Activated naive CD4-positive, alpha-beta T cell treated with anti-CD3 and anti-CD28 coated beads, Interleukin-2, amount 50 U/mL, for 72 hours (primary cell): ENCODE results near the gene FLT4. TPM values are rescaled to one million over a fixed set of nuclear protein-coding genes. Genes with fewer than 3 reads are reported as not detected.

Experiments used
- ATAC-seq, 2 donors: fragments of 150-1000 bp; cut with Tn5 transposase; 2 replicates each; pipeline ENCODE4 v1.10.0; 2021; ENCODE audit warnings: mild to moderate bottlenecking in 2 of 2, moderate library complexity in 2 of 2
- DNase-seq, 2 donors: peaks; one replicate each; pipeline ENCODE4 v3.0.0; 2021 to 2022; ENCODE audit warnings: low spot score in 2 of 2
- H3K27ac Mint-ChIP-seq, 2 donors: one replicate each; pipeline ENCODE4 v1.8.0; 2022; ENCODE audit warnings: mild to moderate bottlenecking in 2 of 2, mixed read lengths in 2 of 2
- H3K36me3 Mint-ChIP-seq, 2 donors: one replicate each; pipeline ENCODE4 v1.8.0; 2022; ENCODE audit warnings: mixed read lengths in 2 of 2
- H3K9me3 Mint-ChIP-seq, 2 donors: one replicate each; pipeline ENCODE4 v1.8.0; 2022; ENCODE audit warnings: mixed read lengths in 2 of 2
- total RNA-seq, 2 donors: library from RNA; stranded (reverse); gene quantifications; one replicate each; pipeline ENCODE4 v1.2.3, GENCODE V29; 2022

The FLT4 gene
- total RNA-seq, 2 donors from 2014 or later = 0.98 to 2.6 TPM

- Mint-ChIP-seq H3K9me3 (peaks cover 0 to 4% of the 10 kb centered on the region in 2 donors), H3K36me3 (peaks cover 15 to 64% of the 10 kb centered on the region in 2 donors), H3K27ac (peak overlapping the region in 1 of 2 donors; percentile 81)
- DNase-seq (no peak), ATAC-seq (no peak)
These were observed 91.2 kb downstream of the FLT4 start for GRCh38 chr5:180558232-180558631.

GRCh38 chr5:180557217-180557809 lies 92.1 kb downstream of the FLT4 start:
- DNase-seq (no peak), ATAC-seq (peak; percentile 61 to 96)
- H3K9me3 Mint-ChIP-seq = peaks cover 0 to 4% of the 10 kb centered on the region in 2 donors
- peaks cover 15 to 70% of the 10 kb centered on the region in 2 donors for H3K36me3 Mint-ChIP-seq
- peak overlapping the region in 1 of 2 donors; percentile 26 for H3K27ac Mint-ChIP-seq

- H3K36me3 Mint-ChIP-seq = peaks cover 12 to 50% of the 10 kb centered on the region in 2 donors
- no peak overlapping the region for H3K27ac Mint-ChIP-seq
- ATAC-seq = no peak
These were observed 94.1 kb downstream of the FLT4 start for GRCh38 chr5:180555168-180555921.

GRCh38 chr5:180553530-180553929 lies 95.9 kb downstream of the FLT4 start:
- Mint-ChIP-seq H3K36me3 (peaks cover 10 to 47% of the 10 kb centered on the region in 2 donors), H3K9me3 (no peaks in the 10 kb centered on the region)

More at GRCh38 chr5:180555168-180555921, 94.1 kb downstream of the FLT4 start:
- no peak for DNase-seq
- no peaks in the 10 kb centered on the region for H3K9me3 Mint-ChIP-seq

More at GRCh38 chr5:180553530-180553929, 95.9 kb downstream of the FLT4 start:
- no peak overlapping the region for H3K27ac Mint-ChIP-seq
- DNase-seq (no peak), ATAC-seq (no peak)

Other genes with a start within 250 kb of the FLT4 start
- gene CNOT6, start 155.2 kb downstream of the FLT4 start, total RNA-seq = 10 to 100 TPM; 28.7 to 37.0 TPM
- gene SCGB3A1, start 58.1 kb downstream of the FLT4 start, total RNA-seq = not detected
- gene OR2Y1, start 90.5 kb upstream of the FLT4 start, total RNA-seq = not detected
- 100 to 1,000 TPM; 130 to 157 TPM for gene MGAT1, start 153.2 kb upstream of the FLT4 start, total RNA-seq
- gene ZFP62, start 211.7 kb upstream of the FLT4 start, total RNA-seq = 10 to 100 TPM; 13.5 to 27.9 TPM
- gene BTNL8, start 249.6 kb upstream of the FLT4 start, total RNA-seq = not detected